Mucosa of stomach (tissue), 1 donor: Measurements from ENCODE around the gene ATOH8.

Experiments used
- H3K27me3 ChIP-seq: one replicate; pipeline ENCODE4 v1.7.0; 2013; ENCODE audit warnings: mild to moderate bottlenecking, low read length; ENCODE audit not compliant: control insufficient read depth, insufficient read depth
- H3K36me3 ChIP-seq: one replicate; pipeline ENCODE4 v1.7.0; 2013; ENCODE audit warnings: low read length; ENCODE audit not compliant: control insufficient read depth, insufficient read depth
- H3K4me1 ChIP-seq: one replicate; pipeline ENCODE4 v1.7.0; 2013; ENCODE audit warnings: mild to moderate bottlenecking, low read length; ENCODE audit not compliant: control insufficient read depth, insufficient read depth
- H3K4me3 ChIP-seq: one replicate; pipeline ENCODE4 v1.7.0; 2013; ENCODE audit warnings: low read length
- H3K9ac ChIP-seq: one replicate; pipeline ENCODE4 v1.7.0; 2013; ENCODE audit warnings: mild to moderate bottlenecking, low read length, moderate library complexity
- H3K9me3 ChIP-seq: one replicate; pipeline ENCODE4 v1.7.0; 2013; ENCODE audit warnings: mild to moderate bottlenecking, low read length, moderate library complexity; ENCODE audit not compliant: control insufficient read depth
- donor health status: Pancreatic carcinoma.

Gene ATOH8

DNA sequence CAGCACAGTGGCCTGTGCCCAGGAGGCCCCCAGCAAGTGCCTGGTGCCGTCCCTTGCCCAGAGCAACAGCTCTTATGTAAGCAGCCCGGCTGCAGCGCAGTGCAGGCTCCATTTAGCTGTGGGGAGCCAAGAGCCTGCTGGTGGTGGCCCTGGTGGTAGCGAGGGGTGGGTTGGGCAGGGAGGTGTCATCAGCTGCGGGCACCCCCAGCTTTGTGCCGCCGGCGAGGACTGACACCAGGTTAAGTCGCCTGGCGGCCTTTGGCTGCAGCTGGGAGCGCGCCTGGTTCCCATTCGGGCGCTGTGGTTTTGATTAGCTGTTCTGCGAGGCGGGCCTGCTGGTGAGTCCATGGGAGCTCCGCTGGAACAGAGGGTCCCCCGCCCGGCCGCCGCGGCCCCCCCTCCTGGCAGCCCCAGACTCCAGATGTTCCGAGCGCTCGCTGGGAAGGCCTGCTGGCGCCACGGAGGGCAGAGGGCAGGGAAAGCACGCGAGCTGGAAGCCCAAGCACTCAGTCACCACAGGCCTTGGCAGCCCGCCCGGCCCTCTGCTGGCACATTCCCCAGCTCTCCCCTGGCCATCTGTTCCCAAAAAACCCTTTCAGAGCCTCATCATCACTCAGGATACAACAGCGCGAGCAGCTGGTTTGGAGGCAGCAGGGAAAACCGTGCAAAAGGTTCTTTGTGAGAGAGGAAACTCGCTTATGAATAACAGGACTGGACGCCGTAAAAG, 18.4 kb downstream of the ATOH8 start:
- Histone ChIP-seq H3K9ac (no peak overlapping the region), H3K9me3 (no peaks in the 10 kb centered on the region), H3K4me3 (no peak overlapping the region), H3K36me3 (no peaks in the 10 kb centered on the region), H3K27me3 (no peaks in the 10 kb centered on the region), H3K4me1 (peaks cover 50% of the 10 kb centered on the region)

DNA sequence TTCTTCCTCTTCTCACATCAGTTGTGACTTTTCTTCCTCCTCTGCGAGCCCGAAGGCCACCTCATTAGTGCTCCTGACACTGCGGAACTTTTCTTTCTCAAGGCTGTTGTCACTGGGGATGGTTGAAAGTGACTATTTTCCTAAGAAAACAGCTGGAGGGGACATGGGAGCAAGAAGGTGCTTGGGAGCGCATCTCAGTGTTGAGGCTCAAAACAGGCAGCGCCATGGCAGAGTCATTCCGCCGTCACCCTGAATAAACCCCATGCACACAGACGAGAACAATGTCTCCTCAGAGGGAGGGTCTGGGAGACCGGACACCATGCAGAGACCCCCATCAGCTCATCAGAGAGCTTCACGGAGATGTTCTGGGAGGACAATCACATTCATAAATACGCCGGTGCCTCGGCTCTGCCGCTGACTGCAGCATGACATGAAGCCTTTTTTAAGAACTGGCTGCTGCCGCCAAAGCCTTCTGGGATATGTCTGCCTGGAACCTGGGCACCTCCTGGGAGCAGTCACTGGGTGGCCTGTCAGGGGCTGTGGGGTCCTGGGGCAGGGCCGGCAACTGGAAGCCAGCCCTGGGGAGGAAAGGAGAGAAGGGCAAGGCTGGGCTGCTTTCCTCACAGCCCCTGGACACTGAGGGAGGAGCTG, 19.2 kb downstream of the ATOH8 start:
- Histone ChIP-seq H3K36me3 (no peaks in the 10 kb centered on the region), H3K4me1 (peaks cover 50% of the 10 kb centered on the region), H3K9me3 (no peaks in the 10 kb centered on the region), H3K27me3 (no peaks in the 10 kb centered on the region), H3K4me3 (no peak overlapping the region), H3K9ac (no peak overlapping the region)

DNA sequence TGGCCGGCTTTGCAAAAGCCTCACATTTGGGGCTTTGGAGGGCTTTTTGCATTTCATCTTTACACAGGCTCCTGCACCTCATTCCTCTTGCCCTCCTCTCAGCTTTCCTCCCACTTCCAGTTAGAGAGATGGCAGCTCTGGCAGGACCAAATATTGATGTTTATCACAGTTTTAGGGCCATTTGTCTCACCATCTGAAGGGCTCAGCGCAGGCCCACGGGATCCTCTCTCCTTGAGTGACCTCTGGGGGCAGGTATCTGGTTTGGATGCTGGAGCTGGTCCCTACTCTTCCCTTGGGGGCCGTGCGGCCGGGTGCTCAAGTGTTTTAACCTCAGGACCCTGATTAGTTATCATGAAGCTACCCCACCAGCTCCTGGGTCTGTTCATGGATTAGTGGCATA, 19.9 kb downstream of the ATOH8 start:
- H3K9ac ChIP-seq: no peak overlapping the region
- no peaks in the 10 kb centered on the region for H3K9me3 ChIP-seq
- no peak overlapping the region for H3K4me3 ChIP-seq
- no peaks in the 10 kb centered on the region for H3K36me3 ChIP-seq
- H3K4me1 ChIP-seq: peaks cover 45% of the 10 kb centered on the region
- H3K27me3 ChIP-seq: no peaks in the 10 kb centered on the region

DNA sequence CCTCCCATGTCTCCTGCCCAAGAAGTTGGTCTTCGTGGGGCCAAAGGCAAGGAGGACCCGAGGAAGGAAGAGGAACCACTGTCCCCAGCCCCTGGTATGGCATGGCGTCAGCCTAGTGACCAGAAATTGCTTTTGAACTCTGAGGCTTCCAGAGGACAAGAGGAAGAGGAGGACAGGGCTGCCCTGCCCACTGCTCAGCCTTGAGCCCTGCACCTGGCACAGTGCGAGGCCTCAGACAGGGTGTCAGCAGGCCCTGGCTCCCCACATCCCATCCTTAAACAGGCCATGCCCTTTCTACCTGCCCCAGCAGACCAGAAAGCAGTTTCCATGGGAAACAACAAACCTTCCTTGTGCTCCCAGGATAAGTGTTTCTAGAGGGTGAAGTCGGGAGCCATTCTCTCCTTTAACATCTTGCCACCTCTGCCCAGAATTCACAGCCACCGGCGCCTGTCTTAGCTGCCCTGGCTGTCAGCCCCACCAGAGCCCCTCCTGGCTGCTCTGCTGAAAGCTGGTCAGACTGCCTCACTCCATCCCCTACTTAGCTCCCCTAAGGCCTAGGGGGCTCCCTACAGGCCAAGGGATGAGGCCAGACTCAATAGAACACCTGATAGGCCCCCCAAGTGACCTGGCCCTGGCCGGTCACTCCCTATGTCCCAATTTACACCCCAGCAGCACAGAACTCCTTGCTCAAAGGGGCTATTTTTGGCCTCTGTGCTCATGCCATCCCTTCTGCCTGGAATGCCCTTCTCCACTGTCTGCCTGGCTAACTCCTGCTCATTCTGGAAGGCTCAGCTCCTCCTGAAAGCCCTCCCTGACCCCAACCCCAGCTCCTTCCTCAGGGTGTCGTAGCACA, 20.6 kb downstream of the ATOH8 start:
- Histone ChIP-seq H3K9ac (no peak overlapping the region), H3K4me1 (peaks cover 38% of the 10 kb centered on the region), H3K4me3 (no peak overlapping the region)

DNA sequence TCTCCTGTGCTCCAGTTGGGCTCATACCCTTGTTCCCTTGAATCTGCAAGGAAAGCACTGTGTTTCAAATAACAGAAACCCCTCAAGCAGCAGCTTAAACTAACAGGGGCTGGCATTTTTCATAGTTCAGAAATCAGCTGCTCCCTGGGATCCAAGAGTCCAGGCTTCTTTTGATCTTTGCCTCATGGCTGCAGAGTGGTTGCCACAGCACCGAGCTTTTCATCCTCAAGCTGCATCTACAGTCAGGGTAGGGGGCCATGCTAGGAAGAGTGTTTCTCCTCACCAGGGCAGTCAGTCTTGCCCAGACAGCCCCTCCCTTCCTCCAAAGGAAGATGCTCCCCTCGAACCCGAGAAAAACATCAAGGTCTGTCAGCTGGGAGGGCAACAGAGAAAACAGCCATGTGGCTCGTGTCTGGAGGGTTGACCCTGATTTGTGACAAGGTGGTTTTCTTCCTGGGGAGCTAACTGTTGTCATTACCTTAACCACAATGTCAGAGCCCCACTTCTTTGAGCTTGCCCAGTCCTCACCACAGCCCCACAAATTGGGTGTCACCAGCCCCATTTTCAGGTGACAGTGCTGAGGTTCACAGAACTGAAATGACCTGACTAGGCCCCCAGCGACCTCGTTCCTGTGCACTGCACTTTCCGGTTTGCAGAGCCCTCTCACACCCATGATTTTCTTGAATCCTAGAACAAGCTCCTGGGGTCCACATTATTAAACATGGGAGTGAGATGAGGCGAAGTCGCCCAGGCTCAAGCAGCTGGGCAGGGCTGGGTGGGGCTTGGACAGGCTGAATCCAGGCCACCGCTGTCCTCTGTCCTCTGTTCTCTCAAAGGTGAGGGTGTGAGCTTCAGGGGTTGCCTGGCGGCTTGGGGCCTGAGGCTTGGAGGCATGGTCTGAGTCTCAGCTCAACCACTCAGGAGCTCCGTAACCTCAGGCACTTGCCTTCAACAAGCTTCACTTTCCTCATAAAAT, 21.9 kb downstream of the ATOH8 start:
- Histone ChIP-seq H3K36me3 (no peaks in the 10 kb centered on the region), H3K9ac (no peak overlapping the region), H3K4me1 (peaks cover 31% of the 10 kb centered on the region), H3K9me3 (no peaks in the 10 kb centered on the region), H3K4me3 (no peak overlapping the region), H3K27me3 (no peaks in the 10 kb centered on the region)

More for the DNA sequence above, 20.6 kb downstream of the ATOH8 start:
- Histone ChIP-seq H3K9me3 (no peaks in the 10 kb centered on the region), H3K27me3 (no peaks in the 10 kb centered on the region), H3K36me3 (no peaks in the 10 kb centered on the region)

DNA sequence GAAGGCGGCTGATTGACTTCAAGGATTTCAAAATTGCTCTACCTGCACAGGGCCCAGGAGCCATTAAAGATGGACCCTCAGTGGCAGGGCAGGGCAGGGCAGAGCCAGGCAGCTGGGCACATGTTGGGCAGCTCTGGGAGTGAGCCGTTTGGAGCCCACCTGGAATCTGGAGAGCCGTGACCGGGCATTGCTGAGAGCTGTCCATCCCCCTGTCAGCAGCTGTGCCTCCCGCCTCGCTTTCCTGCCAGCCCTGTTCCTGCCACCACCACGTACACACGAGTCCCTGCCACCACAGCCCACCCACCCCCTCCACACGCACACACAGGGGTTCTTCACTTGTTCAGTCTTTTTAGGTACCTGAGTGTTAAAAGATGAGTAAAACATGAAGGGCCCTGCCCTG, 22.9 kb downstream of the ATOH8 start:
- peaks cover 21% of the 10 kb centered on the region for H3K4me1 ChIP-seq
- no peaks in the 10 kb centered on the region for H3K36me3 ChIP-seq
- H3K4me3 ChIP-seq: no peak overlapping the region
- no peaks in the 10 kb centered on the region for H3K9me3 ChIP-seq
- no peak overlapping the region for H3K9ac ChIP-seq
- H3K27me3 ChIP-seq: no peaks in the 10 kb centered on the region

DNA sequence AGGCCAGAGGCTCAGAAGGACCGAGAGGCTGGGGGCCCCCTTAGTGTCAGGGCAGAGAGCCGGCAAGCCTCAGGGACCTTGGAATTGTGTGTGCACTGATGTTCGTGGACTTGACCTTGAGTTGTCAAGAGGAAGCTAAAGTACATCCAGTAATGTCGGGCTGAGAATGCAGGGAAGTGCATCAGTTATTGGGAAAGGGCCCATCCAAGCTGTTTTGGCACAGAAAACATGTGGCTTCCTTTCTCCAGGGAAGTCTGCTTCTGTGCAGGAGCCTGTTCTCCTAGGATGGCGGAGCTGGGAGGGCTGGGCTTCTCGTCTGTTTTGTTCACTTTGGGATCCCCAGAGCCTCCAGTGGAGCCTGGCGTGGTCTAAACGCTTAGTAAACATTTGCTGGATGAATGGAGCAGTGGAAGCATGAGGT, 23.7 kb downstream of the ATOH8 start:
- Histone ChIP-seq H3K9ac (no peak overlapping the region), H3K9me3 (no peaks in the 10 kb centered on the region), H3K4me3 (no peak overlapping the region), H3K4me1 (peaks cover 13% of the 10 kb centered on the region), H3K36me3 (no peaks in the 10 kb centered on the region), H3K27me3 (no peaks in the 10 kb centered on the region)

DNA sequence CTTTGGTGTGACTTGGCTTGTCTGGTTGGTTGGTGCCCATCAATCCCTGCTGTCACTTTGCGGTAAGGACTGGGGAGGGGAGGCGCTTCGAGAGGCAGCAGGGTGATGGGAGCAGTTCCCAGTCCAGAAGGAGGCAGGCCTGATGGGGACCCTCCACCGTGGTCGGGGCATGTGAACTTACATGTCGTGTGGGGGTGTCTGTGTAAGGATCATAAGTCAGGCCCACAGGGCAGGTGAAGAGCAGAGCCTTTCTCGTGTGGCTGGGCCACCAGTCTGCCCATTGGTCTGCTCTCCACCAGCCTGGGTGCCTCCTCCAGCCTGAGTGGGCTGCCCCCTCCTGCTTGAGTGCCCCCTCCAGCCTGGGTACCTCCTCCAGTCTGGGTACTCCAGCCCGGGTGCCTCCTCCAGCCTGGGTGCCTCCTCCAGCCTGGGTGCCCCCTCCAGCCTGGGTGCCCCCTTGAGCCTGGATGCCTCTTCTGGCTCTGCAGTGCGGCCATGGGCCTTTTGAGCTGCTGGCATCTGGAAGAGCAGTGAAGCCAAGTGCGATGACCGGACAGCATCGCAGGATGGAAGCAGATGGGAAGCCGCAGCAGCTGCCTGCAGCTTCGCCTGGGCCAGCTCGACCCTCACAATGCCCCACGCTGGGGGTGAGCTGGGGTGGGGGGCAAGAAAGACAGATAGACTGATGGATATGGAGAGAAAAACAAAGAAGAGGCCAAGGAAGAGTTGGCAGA, 25.0 kb downstream of the ATOH8 start:
- H3K4me3 ChIP-seq: no peak overlapping the region
- H3K9ac ChIP-seq: no peak overlapping the region
- H3K36me3 ChIP-seq: no peaks in the 10 kb centered on the region
- no peaks in the 10 kb centered on the region for H3K4me1 ChIP-seq
- no peaks in the 10 kb centered on the region for H3K27me3 ChIP-seq
- H3K9me3 ChIP-seq: no peaks in the 10 kb centered on the region

DNA sequence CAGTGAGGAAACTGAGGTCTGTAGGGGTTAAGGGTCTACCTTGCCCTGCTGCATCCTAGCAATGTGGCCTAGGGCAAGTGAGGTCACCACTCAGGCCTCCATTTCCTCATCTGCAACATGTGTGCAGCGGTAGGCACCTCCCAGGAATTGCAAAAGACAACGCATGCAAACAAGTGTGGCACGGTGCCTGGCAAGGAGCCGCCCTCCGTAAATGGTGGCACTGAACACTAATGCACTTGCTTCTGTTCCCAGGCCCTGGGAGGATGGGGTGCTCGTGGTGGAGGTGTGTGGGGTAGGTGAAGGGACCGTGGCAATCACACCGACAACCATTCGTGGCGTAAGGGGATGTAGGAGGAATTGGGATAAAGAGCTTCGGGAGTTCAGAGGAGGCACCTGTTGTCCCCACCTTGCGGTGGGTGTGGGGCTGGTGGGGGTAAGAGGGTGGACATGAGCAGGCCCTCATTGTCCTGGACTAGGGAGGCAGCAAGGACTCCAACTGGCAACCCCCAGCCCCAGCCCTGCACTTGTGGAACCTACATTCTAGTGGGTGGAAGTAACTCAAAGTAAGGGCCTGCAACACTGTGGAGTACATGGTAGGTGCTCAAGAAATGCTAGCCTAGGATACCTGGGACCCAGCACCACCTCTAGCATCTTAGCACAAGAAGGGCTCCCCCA, 26.0 kb downstream of the ATOH8 start:
- H3K4me1 ChIP-seq: no peaks in the 10 kb centered on the region
- no peaks in the 10 kb centered on the region for H3K36me3 ChIP-seq
- H3K4me3 ChIP-seq: no peak overlapping the region
- H3K9ac ChIP-seq: no peak overlapping the region
- no peaks in the 10 kb centered on the region for H3K27me3 ChIP-seq
- no peaks in the 10 kb centered on the region for H3K9me3 ChIP-seq

DNA sequence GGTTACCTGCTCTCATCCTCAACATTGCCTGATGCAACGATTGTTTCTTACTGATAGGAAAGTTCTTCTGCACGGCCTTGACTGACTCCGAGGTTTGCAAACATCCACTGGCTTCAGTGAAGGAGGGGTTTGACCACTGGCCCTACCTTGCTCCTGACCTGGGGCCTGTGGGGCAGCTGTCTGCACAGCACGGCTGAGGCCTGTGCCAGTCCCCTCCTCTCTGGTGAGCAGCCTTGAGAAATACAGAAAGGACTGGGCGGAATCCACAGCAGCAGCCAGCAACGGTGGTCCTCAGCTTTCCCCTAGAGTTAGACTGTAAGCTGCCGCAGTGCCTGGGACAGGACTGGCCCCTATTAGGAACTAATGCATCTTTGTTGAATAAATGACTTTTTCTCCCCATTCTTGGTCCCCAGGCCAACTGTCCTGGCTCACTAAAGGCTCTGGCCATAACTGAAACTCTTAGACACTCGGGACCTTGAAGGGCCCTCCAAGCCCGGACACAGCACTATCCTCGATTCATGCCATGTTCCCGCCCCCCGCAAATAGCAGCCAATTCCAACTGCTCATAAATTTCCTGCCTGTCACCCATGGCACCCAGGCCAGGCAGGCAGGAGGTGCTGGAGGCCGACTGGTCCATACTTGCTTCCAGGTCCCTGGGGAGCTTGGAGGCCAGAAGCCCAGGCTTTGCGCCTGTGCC, 26.7 kb downstream of the ATOH8 start:
- H3K27me3 ChIP-seq: no peaks in the 10 kb centered on the region
- H3K36me3 ChIP-seq: no peaks in the 10 kb centered on the region
- H3K4me3 ChIP-seq: no peak overlapping the region
- H3K9me3 ChIP-seq: no peaks in the 10 kb centered on the region
- no peak overlapping the region for H3K9ac ChIP-seq
- H3K4me1 ChIP-seq: no peaks in the 10 kb centered on the region
